Right atrium auricular region (tissue), 2 donors: ENCODE data around the gene B4GALT2. TPM values are rescaled to one million over a fixed set of nuclear protein-coding genes. Genes with fewer than 3 reads are reported as not detected.

Experiments
- DNase-seq: peaks from one replicate; pipeline ENCODE4 v3.0.0-alpha.2; 2019; ENCODE audit warnings: low spot score
- H3K27ac ChIP-seq, 2 donors: fragments of 200-600 bp; sonication (generic); 1 replicate in 1 of 2; 2 replicates in 1 of 2; pipeline ENCODE4 v1.5.1; 2016 to 2019
- H3K27me3 ChIP-seq, 2 donors: fragments of 200-600 bp; sonication (generic); one replicate each; pipeline versions ENCODE4 v1.5.1 to v1.6.0; 2017 to 2019
- H3K36me3 ChIP-seq: fragments of 200-600 bp; sonication (generic); one replicate; pipeline ENCODE4 v1.5.1; 2016
- H3K4me1 ChIP-seq, 2 donors: fragments of 200-600 bp; sonication (generic); one replicate each; pipeline versions ENCODE4 v1.5.1 to v1.6.0; 2017 to 2019
- H3K4me3 ChIP-seq, 2 donors: fragments of 200-600 bp; sonication (generic); 1 replicate in 1 of 2; 2 replicates in 1 of 2; pipeline ENCODE4 v1.5.1; 2017 to 2019; ENCODE audit warnings: mild to moderate bottlenecking in 1 of 2, moderate library complexity in 1 of 2
- H3K9me3 ChIP-seq, 2 donors: fragments of 200-600 bp; sonication (generic); one replicate each; pipeline ENCODE4 v1.5.1; 2019
- CTCF ChIP-seq, 2 donors: fragments of 200-600 bp; sonication (generic); IDR thresholded peaks; one replicate each; pipeline ENCODE4 v1.5.1; 2019; ENCODE audit warnings: antibody characterized with exemption in 2 of 2
- total RNA-seq, 2 donors: library from RNA; depleted of rRNA; stranded (reverse); fragments of >200 nt; gene quantifications; one replicate each; pipeline ENCODE4 v1.1.0, GENCODE V29; 2016

Gene B4GALT2
- total RNA-seq, 2 donors from 2014 or later = 33.0 to 48.5 TPM

- Histone ChIP-seq H3K4me1 (peaks cover 0 to 23% of the 10 kb centered on the region in 2 donors), H3K36me3 (no peaks in the 10 kb centered on the region), H3K9me3 (no peaks in the 10 kb centered on the region), H3K27ac (peak overlapping the region; percentile 83 to 87), H3K27me3 (no peaks in the 10 kb centered on the region), H3K4me3 (peak overlapping the region; percentile 53 to 83)
- no peak for DNase-seq
- TF ChIP-seq CTCF (IDR thresholded peaks at IDR 0.05) = no peak
Observed at GRCh38 chr1:44029260-44029910, 50.4 kb downstream of the B4GALT2 start.

- no peaks in the 10 kb centered on the region for H3K27me3 ChIP-seq
- peaks cover 0 to 24% of the 10 kb centered on the region in 2 donors for H3K4me1 ChIP-seq
- peak overlapping the region; percentile 53 to 83 for H3K4me3 ChIP-seq
- no peaks in the 10 kb centered on the region for H3K36me3 ChIP-seq
- no peaks in the 10 kb centered on the region for H3K9me3 ChIP-seq
- H3K27ac ChIP-seq = peak overlapping the region; percentile 83 to 87
- DNase-seq = peak; percentile 91
- TF ChIP-seq CTCF (IDR thresholded peaks at IDR 0.05) = no peak
Observed at GRCh38 chr1:44029911-44030604, 51.0 kb downstream of the B4GALT2 start.

- Histone ChIP-seq H3K4me3 (peak overlapping the region; percentile 53 to 83), H3K27me3 (no peaks in the 10 kb centered on the region), H3K27ac (peak overlapping the region; percentile 83 to 87), H3K36me3 (no peaks in the 10 kb centered on the region), H3K4me1 (peaks cover 0 to 31% of the 10 kb centered on the region in 2 donors), H3K9me3 (no peaks in the 10 kb centered on the region)
- TF ChIP-seq CTCF (IDR thresholded peaks at IDR 0.05) = peak in 1 of 2 donors; percentile 50
- no peak for DNase-seq
Observed at GRCh38 chr1:44030605-44031251, 51.7 kb downstream of the B4GALT2 start.

- H3K4me1 ChIP-seq = peaks cover 0 to 39% of the 10 kb centered on the region in 2 donors
Observed at GRCh38 chr1:44031252-44032169, 52.5 kb downstream of the B4GALT2 start, which contains the start of gene SLC6A9. SLC6A9 (minus strand) TSS chr1:44031462; CDS start chr1:44024277, 7,185 bp downstream.

More at GRCh38 chr1:44031252-44032169, 52.5 kb downstream of the B4GALT2 start, which contains the start of gene SLC6A9:
- Histone ChIP-seq H3K36me3 (no peaks in the 10 kb centered on the region), H3K27ac (peak within 1 kb of the TSS; percentile 83 to 87), H3K4me3 (peak within 1 kb of the TSS; percentile 53 to 83), H3K27me3 (no peaks in the 10 kb centered on the region), H3K9me3 (no peaks in the 10 kb centered on the region)
- TF ChIP-seq CTCF (IDR thresholded peaks at IDR 0.05) = no peak
- no peak for DNase-seq
